Central memory CD4-positive, alpha-beta T cell (primary cell): ENCODE measurements around the gene LRRC47.

Experiments
- DNase-seq: peaks from one replicate; pipeline ENCODE4 v3.0.0; 2022

The LRRC47 gene

DNA sequence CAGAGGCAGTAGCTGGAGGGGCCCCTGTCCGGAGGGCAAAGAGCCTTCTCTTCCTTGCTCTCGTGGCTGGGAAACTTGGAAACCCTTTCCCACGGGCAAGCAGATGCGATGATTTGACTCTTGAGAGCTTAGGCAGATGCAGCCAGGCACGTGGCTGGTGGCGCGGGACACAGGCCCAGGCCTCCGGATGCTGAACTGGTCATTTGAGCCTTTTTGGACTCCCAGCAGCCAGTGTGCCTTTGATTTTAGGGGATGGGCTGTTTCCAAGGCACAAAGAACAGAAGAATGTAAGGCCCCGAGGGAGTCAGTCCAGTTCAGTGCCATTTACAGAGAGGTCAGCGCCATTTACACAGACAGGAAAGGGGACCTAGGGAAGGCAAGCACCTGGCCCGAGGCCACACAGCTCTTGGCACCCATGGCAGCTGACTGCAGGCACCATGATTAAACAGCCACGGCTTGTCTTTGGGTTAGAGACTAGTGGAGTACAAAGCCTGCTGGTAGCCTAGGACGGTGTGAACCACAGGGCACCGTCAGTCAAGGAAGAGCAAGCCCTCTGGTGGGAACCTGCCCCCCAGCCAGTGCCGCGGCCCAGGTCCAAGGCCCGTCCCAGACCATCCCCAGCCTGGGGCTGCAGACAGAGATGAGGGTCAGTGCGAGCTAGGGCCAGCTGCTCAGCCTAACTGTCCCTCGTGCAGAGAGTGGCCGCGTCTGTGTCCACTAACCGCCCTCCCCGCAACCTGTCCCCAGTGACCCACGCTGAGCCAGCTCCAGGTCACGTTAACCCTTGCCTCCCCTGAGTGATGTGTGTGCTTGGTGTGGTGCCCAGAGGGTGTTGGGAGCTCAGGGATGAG, 64.5 kb downstream of the LRRC47 start:
- no peak for DNase-seq

DNA sequence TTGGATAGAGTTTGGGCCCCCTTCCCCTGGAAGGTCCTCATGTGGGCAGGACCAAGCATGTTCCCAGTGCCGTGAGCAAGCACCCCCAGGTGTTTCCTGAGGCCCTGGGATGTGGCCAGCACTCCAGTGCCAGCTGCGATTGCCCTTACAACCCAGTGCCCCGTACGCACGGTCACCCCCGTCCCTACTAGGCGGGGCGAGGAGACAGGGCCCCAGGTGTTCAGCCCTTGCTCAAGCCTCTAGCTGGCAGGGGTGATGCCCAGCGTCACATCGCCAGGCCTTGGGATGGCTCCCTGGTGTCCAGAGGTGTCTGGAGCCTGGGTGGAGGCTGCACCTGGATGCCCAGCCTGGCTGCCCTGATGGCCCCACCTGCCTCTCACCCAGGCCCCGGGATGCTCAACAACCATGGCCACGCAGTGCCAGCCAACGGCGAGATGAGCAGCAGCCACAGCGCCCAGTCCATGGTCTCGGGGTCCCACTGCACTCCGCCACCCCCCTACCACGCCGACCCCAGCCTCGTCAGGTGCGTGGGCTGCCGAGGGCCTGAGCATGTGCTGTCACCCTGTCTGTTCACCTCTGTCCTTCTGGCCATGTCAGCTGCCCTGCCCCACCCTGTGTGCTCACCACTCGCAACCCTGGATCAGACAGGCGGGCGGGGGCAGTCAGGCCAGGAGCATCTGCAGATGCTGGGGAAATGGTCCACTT, 65.6 kb downstream of the LRRC47 start:
- DNase-seq = no peak

DNA sequence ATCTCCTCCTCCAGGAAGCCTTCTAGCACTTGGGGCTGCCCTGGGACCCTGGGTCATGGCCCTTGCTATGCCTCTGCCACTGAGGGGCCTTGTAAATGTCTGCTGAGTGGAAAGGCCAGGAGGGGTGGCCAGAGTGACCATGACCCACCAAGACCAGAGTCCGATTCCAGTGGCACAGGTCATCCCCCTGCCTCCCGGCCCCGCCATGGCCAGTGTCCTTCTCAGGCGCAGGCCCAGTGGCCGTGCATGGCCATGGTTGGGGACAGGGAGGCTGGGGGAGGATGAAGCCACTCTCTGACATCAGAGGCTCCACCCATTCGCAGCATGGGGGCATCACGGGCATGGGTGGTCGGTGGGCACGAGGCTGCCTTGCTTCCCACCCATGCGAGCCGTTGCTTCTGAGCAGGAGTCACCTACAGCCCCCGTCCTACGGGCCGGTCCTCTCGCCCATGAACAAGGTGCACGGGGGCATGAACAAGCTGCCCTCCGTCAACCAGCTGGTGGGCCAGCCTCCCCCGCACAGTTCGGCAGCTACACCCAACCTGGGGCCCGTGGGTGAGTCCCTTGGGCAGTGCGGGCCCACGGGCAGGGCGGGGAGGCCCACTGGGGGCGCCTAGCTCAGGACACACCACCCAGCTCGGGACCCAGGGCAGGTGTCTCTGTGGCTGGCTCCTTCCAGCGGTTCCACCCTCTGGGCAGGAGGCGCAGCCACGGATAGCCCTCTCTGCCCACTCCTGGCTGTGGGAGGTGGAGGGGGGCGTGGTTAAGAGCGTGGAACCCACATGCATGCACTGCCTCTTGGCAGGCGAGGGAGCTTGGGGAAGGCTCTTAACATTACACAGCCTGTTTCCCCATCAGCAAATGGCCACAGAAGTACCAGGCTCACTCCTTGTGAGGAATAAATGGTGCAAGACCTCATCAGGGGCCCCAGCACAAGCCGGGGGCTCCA, 66.4 kb downstream of the LRRC47 start:
- no peak for DNase-seq
